ENCODE results near the gene TTLL5. TPM values are rescaled to one million over a fixed set of nuclear protein-coding genes. Genes with fewer than 3 reads are reported as not detected.

TTLL5 gene
- polyA plus RNA-seq, 2 of the 4 experiments (the other 2 are of a cell fraction) = 18.8 to 23.7 TPM

GRCh38 chr14:75653563-75653962, 7.5 kb upstream of the TTLL5 start:
- ChIA-PET POLR2A (interaction anchor here (0.6 to 1.8 kb wide), 3 partner anchors 76 to 165 kb away, joined by 3 to 14 read pairs (median 3); partner anchors contain the start of gene FLVCR2), CTCF (interaction anchor here (0.6 to 13.9 kb wide), 49 partner anchors 7 to 1635 kb away, joined by 3 to 546 read pairs (median 6); partner anchors contain the start of genes FLVCR2, IFT43, JDP2 and TGFB3)
- DNase-seq (ENCODE audit: low read depth in 1 of 2, low spot score in 1 of 2) (no peak), ATAC-seq (no peak), FAIRE-seq (no peak)
- Histone ChIP-seq H3K27ac (peak overlapping the region in 1 of 2 experiments; percentile 24; a peak in 1 of 6 replicates), H3K4me2 (no peak overlapping the region), H3K4me1 (peaks cover 23% of the 10 kb centered on the region), H3K9me3 (no peaks in the 10 kb centered on the region), H3K4me3 (no peak overlapping the region)
- TF ChIP-seq ATOH8 (CRISPR knock-in tag; IDR thresholded peaks at IDR 0.05; ENCODE audit: low read depth) = no peak
- no peak for TF ChIP-seq ESRRA (IDR thresholded peaks at IDR 0.05; ENCODE audit: borderline replicate concordance, low read length)
- TF ChIP-seq SREBF2 (IDR thresholded peaks at IDR 0.05) = no peak
- no peak for TF ChIP-seq MAX (IDR thresholded peaks at IDR 0.05)
- no peak for TF ChIP-seq GATA3 (IDR thresholded peaks at IDR 0.05; ENCODE audit: borderline replicate concordance)
- no peak for TF ChIP-seq ZC3H11A (IDR thresholded peaks at IDR 0.05)
- no peak for TF ChIP-seq EHF (CRISPR knock-in tag; IDR thresholded peaks at IDR 0.05)
- TF ChIP-seq EHMT2 (IDR thresholded peaks at IDR 0.05; ENCODE audit: low read depth) = no peak
- TF ChIP-seq NFE2L2 (conservative IDR thresholded peaks at IDR 0.05; ENCODE audit: low read length) = no peak
- no peak for TF ChIP-seq POLR2AphosphoS2 (conservative IDR thresholded peaks at IDR 0.05; ENCODE audit: low read length)
- no peak for TF ChIP-seq MAFK (IDR thresholded peaks at IDR 0.05; ENCODE audit: partially characterized antibody)
- TF ChIP-seq PHF8 (IDR thresholded peaks at IDR 0.05; ENCODE audit: borderline replicate concordance, low read depth) = no peak
- TF ChIP-seq ZNF302 (CRISPR knock-in tag; IDR thresholded peaks at IDR 0.05) = no peak
- TF ChIP-seq HDAC2 (IDR thresholded peaks at IDR 0.05) = no peak
- WGBS (ENCODE audit: missing lambda C conversion rate) = 84% methylated on average over 1 of the region's 1 CpG

- Histone ChIP-seq H3K4me3 (no peak overlapping the region), H3K4me1 (peaks cover 16% of the 10 kb centered on the region; the same call in 2 of the 3 replicates), H3K4me2 (no peak overlapping the region), H3K9me3 (no peaks in the 10 kb centered on the region), H3K27ac (peak overlapping the region; percentile 2 to 24; a peak in 1 of 6 replicates)
- ATAC-seq (peak; percentile 93 to 98), DNase-seq (ENCODE audit: low read depth in 1 of 2, low spot score in 1 of 2) (peak; percentile 66 to 86), FAIRE-seq (no peak)
- POLR2A ChIA-PET = interaction anchor here (1.3 to 1.8 kb wide), 2 partner anchors 76 to 165 kb away, joined by 3 to 14 read pairs; partner anchors contain the start of gene FLVCR2
- TF ChIP-seq SMC3 (IDR thresholded peaks at IDR 0.05) = peak; percentile 95
- peak; percentile 91 to 95 for TF ChIP-seq RAD21 (conservative IDR thresholded peaks at IDR 0.05 in 1 of 2, IDR thresholded peaks at IDR 0.05 in 1 of 2)
- no peak for TF ChIP-seq E2F6 (IDR thresholded peaks at IDR 0.05; ENCODE audit: borderline replicate concordance, low read depth)
- TF ChIP-seq NFE2L2 (conservative IDR thresholded peaks at IDR 0.05; ENCODE audit: low read length) = no peak
- TF ChIP-seq CTCF (IDR thresholded peaks at IDR 0.05) = peak; percentile 94
- WGBS (ENCODE audit: missing lambda C conversion rate) = 0% methylated on average over 4 of the region's 4 CpGs
- CTCF ChIA-PET = interaction anchor here (0.6 to 13.9 kb wide), 55 partner anchors 8 to 1636 kb away, joined by 3 to 546 read pairs (median 5); partner anchors contain the start of genes FLVCR2, IFT43, JDP2 and TGFB3
Measured at GRCh38 chr14:75654127-75654732, 6.8 kb upstream of the TTLL5 start.

GRCh38 chr14:75655235-75655634, 5.8 kb upstream of the TTLL5 start:
- no peak overlapping the region for H3K4me3 ChIP-seq
- ATAC-seq (no peak), DNase-seq (ENCODE audit: low read depth in 1 of 2, low spot score in 1 of 2) (no peak), FAIRE-seq (no peak)
- WGBS (ENCODE audit: missing lambda C conversion rate) = 0% methylated on average over 1 of the region's 1 CpG
- TF ChIP-seq ZFP36 (IDR thresholded peaks at IDR 0.05; ENCODE audit: borderline replicate concordance, partially characterized antibody) (no peak), TP53 (CRISPR knock-in tag; IDR thresholded peaks at IDR 0.05) (no peak), FOSL2 (IDR thresholded peaks at IDR 0.05) (no peak), FOSL2 (CRISPR knock-in tag; IDR thresholded peaks at IDR 0.05) (no peak), MYC (IDR thresholded peaks at IDR 0.05; ENCODE audit: borderline replicate concordance, low read length) (no peak)
- POLR2A ChIA-PET = interaction anchor here (1.0 to 1.8 kb wide), 3 partner anchors 9 to 77 kb away, joined by 3 to 14 read pairs (median 12); partner anchors contain the start of gene FLVCR2
- CTCF ChIA-PET = interaction anchor here (0.5 to 13.9 kb wide), 35 partner anchors 9 to 989 kb away, joined by 3 to 546 read pairs (median 6); partner anchors contain the start of genes FLVCR2, IFT43 and TGFB3
- H3K4me1 ChIP-seq = peaks cover 19% of the 10 kb centered on the region; the same call in 2 of the 3 replicates
- no peak overlapping the region for H3K4me2 ChIP-seq
- no peak overlapping the region for H3K27ac ChIP-seq
- H3K9me3 ChIP-seq = no peaks in the 10 kb centered on the region

Measured in A549 (cell line).